H9 (cell line): ENCODE data around the gene SMAP1. TPM values are rescaled to one million over a fixed set of nuclear protein-coding genes. Genes with fewer than 3 reads are reported as not detected.

Experiments
- DNase-seq: peaks from one replicate; pipeline ENCODE4 v3.0.0-alpha.2; 2017
- H2AFZ ChIP-seq: one replicate; pipeline ENCODE4 v1.6.1; 2013; ENCODE audit warnings: mild to moderate bottlenecking, low read length, control low read depth, moderate library complexity
- H2AK5ac ChIP-seq: 2 replicates; pipeline ENCODE4 v1.6.1; 2013; ENCODE audit warnings: low read length, control low read depth, mixed read lengths; ENCODE audit not compliant: insufficient read length
- H2BK120ac ChIP-seq: one replicate; pipeline ENCODE4 v1.6.1; 2013; ENCODE audit warnings: low read depth, mild to moderate bottlenecking, low read length, control low read depth, inconsistent platforms; ENCODE audit not compliant: poor library complexity, severe bottlenecking
- H2BK12ac ChIP-seq: 2 replicates; pipeline ENCODE4 v1.6.1; 2013; ENCODE audit warnings: low read length, control low read depth, mixed read lengths, low read depth; ENCODE audit not compliant: insufficient read length
- H2BK15ac ChIP-seq: 2 replicates; pipeline ENCODE4 v1.6.1; 2013; ENCODE audit warnings: low read depth, low read length, control low read depth
- H2BK20ac ChIP-seq: one replicate; pipeline ENCODE4 v1.6.1; 2013; ENCODE audit warnings: low read depth, mild to moderate bottlenecking, low read length, control low read depth, inconsistent platforms; ENCODE audit not compliant: poor library complexity, severe bottlenecking
- H2BK5ac ChIP-seq: 2 replicates; pipeline ENCODE4 v1.6.1; 2013; ENCODE audit warnings: low read length, control low read depth, mixed read lengths; ENCODE audit not compliant: insufficient read length
- H3K14ac ChIP-seq: 2 replicates; pipeline ENCODE4 v1.6.1; 2013; ENCODE audit warnings: low read length, control low read depth; ENCODE audit not compliant: insufficient read depth
- H3K18ac ChIP-seq: 2 replicates; pipeline ENCODE4 v1.6.1; 2013; ENCODE audit warnings: low read depth, mild to moderate bottlenecking, mixed read lengths, low read length, control low read depth; ENCODE audit not compliant: insufficient read length
- H3K23ac ChIP-seq: 2 replicates; pipeline ENCODE4 v1.6.1; 2013; ENCODE audit warnings: low read length, control low read depth, mixed read lengths, low read depth; ENCODE audit not compliant: insufficient read length
- H3K23me2 ChIP-seq: 2 replicates; pipeline ENCODE4 v1.6.1; 2013; ENCODE audit warnings: low read depth, mild to moderate bottlenecking, mixed read lengths, low read length, control low read depth; ENCODE audit not compliant: insufficient read length, poor library complexity, severe bottlenecking
- H3K27ac ChIP-seq: 2 replicates; pipeline ENCODE4 v1.5.1; 2013; ENCODE audit warnings: low read length, control low read depth, mixed read lengths, low read depth; ENCODE audit not compliant: insufficient read length
- H3K27me3 ChIP-seq: 2 replicates; pipeline ENCODE4 v1.6.1; 2013; ENCODE audit warnings: low read length, control low read depth, inconsistent platforms; ENCODE audit not compliant: insufficient read depth
- H3K4ac ChIP-seq: 2 replicates; pipeline ENCODE4 v1.6.1; 2013; ENCODE audit warnings: low read depth, mild to moderate bottlenecking, control low read depth, inconsistent platforms, low read length, moderate library complexity
- H3K4me1 ChIP-seq: 2 replicates; pipeline ENCODE4 v1.6.1; 2013; ENCODE audit warnings: low read length, control low read depth, inconsistent platforms; ENCODE audit not compliant: insufficient read depth
- H3K4me2 ChIP-seq: 2 replicates; pipeline ENCODE4 v1.6.1; 2013; ENCODE audit warnings: low read length, control low read depth, mixed read lengths; ENCODE audit not compliant: insufficient read length, insufficient read depth
- H3K56ac ChIP-seq: 2 replicates; pipeline ENCODE4 v1.6.1; 2013; ENCODE audit warnings: low read depth, mild to moderate bottlenecking, mixed read lengths, low read length, control low read depth; ENCODE audit not compliant: insufficient read length
- H3K79me1 ChIP-seq: 2 replicates; pipeline ENCODE4 v1.6.1; 2013; ENCODE audit warnings: low read depth, mild to moderate bottlenecking, moderate library complexity, low read length, control low read depth, inconsistent platforms; ENCODE audit not compliant: insufficient read depth, poor library complexity, severe bottlenecking
- H3K79me2 ChIP-seq: 2 replicates; pipeline ENCODE4 v1.6.1; 2013; ENCODE audit warnings: low read length, control low read depth, inconsistent platforms; ENCODE audit not compliant: insufficient read depth
- H3K9ac ChIP-seq: 2 replicates; pipeline ENCODE4 v1.6.1; 2013; ENCODE audit warnings: low read length, control low read depth, mixed read lengths; ENCODE audit not compliant: insufficient read length; ENCODE audit errors: extremely low read depth
- H3K9me3 ChIP-seq: one replicate; pipeline ENCODE4 v1.6.1; 2013; ENCODE audit warnings: low read depth, low read length, inconsistent platforms; ENCODE audit not compliant: control insufficient read depth
- H3T11ph ChIP-seq: one replicate; pipeline ENCODE4 v1.6.1; 2013; ENCODE audit warnings: mild to moderate bottlenecking, low read length, control low read depth, inconsistent platforms
- H4K20me1 ChIP-seq: one replicate; pipeline ENCODE4 v1.6.1; 2013; ENCODE audit not compliant: control insufficient read depth, insufficient read length, insufficient read depth
- H4K5ac ChIP-seq: 2 replicates; pipeline ENCODE4 v1.6.1; 2013; ENCODE audit warnings: low read depth, mild to moderate bottlenecking, mixed read lengths, low read length, control low read depth; ENCODE audit not compliant: insufficient read length
- H4K8ac ChIP-seq: replicated peaks from 2 replicates; pipeline ENCODE4 v1.6.1; 2013; ENCODE audit warnings: low read length, control low read depth, mixed read lengths, low read depth; ENCODE audit not compliant: insufficient read length
- H4K91ac ChIP-seq: 2 replicates; pipeline ENCODE4 v1.6.1; 2013; ENCODE audit warnings: low read depth, mild to moderate bottlenecking, moderate library complexity, mixed read lengths, low read length, control low read depth; ENCODE audit not compliant: insufficient read length
- H3K27ac Mint-ChIP-seq, 3 experiments: 2 replicates in 2 of 3; 3 replicates in 1 of 3; pipeline ENCODE4 v1.8.0; 2020 to 2021; ENCODE audit warnings: mixed read lengths in 3 of 3, mild to moderate bottlenecking in 1 of 3, moderate library complexity in 1 of 3
- H3K27me3 Mint-ChIP-seq: 2 replicates; pipeline ENCODE4 v1.8.0; 2021; ENCODE audit warnings: low read depth, mild to moderate bottlenecking, moderate library complexity, mixed read lengths
- H3K36me3 Mint-ChIP-seq, 3 experiments: 2 replicates in 2 of 3; 3 replicates in 1 of 3; pipeline ENCODE4 v1.8.0; 2020 to 2021; ENCODE audit warnings: low read depth in 3 of 3, mixed read lengths in 3 of 3; ENCODE audit not compliant: insufficient read depth in 1 of 3
- H3K4me1 Mint-ChIP-seq, 2 experiments: 2 replicates each; pipeline ENCODE4 v1.8.0; 2020; ENCODE audit warnings: mixed read lengths in 2 of 2
- H3K4me3 Mint-ChIP-seq, 2 experiments: 2 replicates in 1 of 2; 3 replicates in 1 of 2; pipeline ENCODE4 v1.8.0; 2020 to 2021; ENCODE audit warnings: mild to moderate bottlenecking in 2 of 2, mixed read lengths in 2 of 2, moderate library complexity in 1 of 2
- H3K9me3 Mint-ChIP-seq, 2 experiments: 2 replicates in 1 of 2; 3 replicates in 1 of 2; pipeline ENCODE4 v1.8.0; 2020; ENCODE audit warnings: mild to moderate bottlenecking in 2 of 2, mixed read lengths in 2 of 2, moderate library complexity in 1 of 2
- CTCF ChIP-seq: fragments of 200-600 bp; sonication (generic); conservative IDR thresholded peaks from 3 replicates; pipeline ENCODE4 v1.8.0; 2021; ENCODE audit warnings: antibody characterized with exemption, mild to moderate bottlenecking
- WGBS: extraction: QIAGEN DNeasy Blood & Tissue Kit; methylation state at CpG from one replicate; pipeline ENCODE4 v1.1.7; 2013; ENCODE audit warnings: missing lambda C conversion rate, low lambda C conversion rate, mixed read lengths; ENCODE audit not compliant: insufficient read length; ENCODE audit errors: extremely low coverage; 5-methylcytosine and 5-hydroxymethylcytosine counted together
- total RNA-seq: library from RNA; stranded (reverse); gene quantifications from 2 replicates; pipeline ENCODE4 v1.2.1, GENCODE V29; 2021

The SMAP1 gene
- total RNA-seq, 1 experiment from 2014 or later = 29.3 TPM

- Histone ChIP-seq H4K8ac (no peak overlapping the region), H2BK120ac (no peak overlapping the region), H3T11ph (no peak overlapping the region), H3K27ac (no peak overlapping the region), H2BK5ac (no peak overlapping the region), H3K4me1 (no peaks in the 10 kb centered on the region; the same call in 1 of the 2 replicates), H2BK20ac (no peak overlapping the region), H3K9me3 (no peaks in the 10 kb centered on the region), H3K4me2 (peak overlapping the region; percentile 65), H2AK5ac (no peak overlapping the region), H3K4ac (no peak overlapping the region), H4K91ac (no peak overlapping the region), H3K79me1 (no peaks in the 10 kb centered on the region), H3K18ac (no peak overlapping the region), H4K20me1 (no peaks in the 10 kb centered on the region), H2BK15ac (no peak overlapping the region), H3K79me2 (peaks cover 7% of the 10 kb centered on the region; the same call in 1 of the 2 replicates), H3K27me3 (no peaks in the 10 kb centered on the region), H3K56ac (no peak overlapping the region), H4K5ac (no peak overlapping the region), H2AFZ (no peak overlapping the region), H2BK12ac (no peak overlapping the region), H3K9ac (peak overlapping the region; percentile 14), H3K23me2 (peaks cover 2% of the 10 kb centered on the region), H3K14ac (no peak overlapping the region), H3K23ac (no peak overlapping the region)
- Mint-ChIP-seq H3K9me3 (no peaks in the 10 kb centered on the region; a peak in 1 of 5 replicates), H3K4me1 (peaks cover 41 to 44% of the 10 kb centered on the region in 2 experiments), H3K4me3 (peak overlapping the region; percentile 80 to 88), H3K27ac (peak overlapping the region; percentile 24 to 89 (median 40); a peak in 4 of 7 replicates), H3K36me3 (no peaks in the 10 kb centered on the region; a peak in 1 of 7 replicates), H3K27me3 (no peaks in the 10 kb centered on the region)
- TF ChIP-seq CTCF = no peak; the same call in 2 of the 3 replicates
- no peak for DNase-seq
- no CpG with 5 or more reads among the region's 8 CpGs for WGBS
Observed at GRCh38 chr6:70668499-70668812, 773 bp downstream of the SMAP1 start.
